GM19463 (cell line): ENCODE data around the gene DNASE2.

Experiments used
- ATAC-seq: cut with Tn5 transposase; IDR thresholded peaks from one replicate; pipeline ENCODE4 v1.9.1; 2021; ENCODE audit warnings: mild to moderate bottlenecking, moderate library complexity; ENCODE audit not compliant: unreplicated experiment

The DNASE2 gene

DNA sequence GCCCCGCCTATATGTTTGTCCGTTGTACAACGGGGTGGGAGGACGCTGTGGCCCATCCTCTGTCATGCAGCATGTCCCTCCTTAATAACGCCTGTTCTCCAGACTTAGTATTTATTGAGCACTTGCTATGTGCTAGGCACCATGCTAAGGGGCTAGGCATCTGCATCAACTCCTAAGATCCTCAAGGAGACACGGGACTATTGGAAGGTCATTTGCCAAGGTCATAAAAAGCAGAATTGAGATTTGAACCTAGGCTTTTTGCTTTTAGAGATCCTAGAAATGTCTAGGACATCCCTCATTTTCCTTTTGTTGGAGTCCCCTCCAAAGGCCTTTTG, 44.8 kb downstream of the DNASE2 start:
- no peak for ATAC-seq

DNA sequence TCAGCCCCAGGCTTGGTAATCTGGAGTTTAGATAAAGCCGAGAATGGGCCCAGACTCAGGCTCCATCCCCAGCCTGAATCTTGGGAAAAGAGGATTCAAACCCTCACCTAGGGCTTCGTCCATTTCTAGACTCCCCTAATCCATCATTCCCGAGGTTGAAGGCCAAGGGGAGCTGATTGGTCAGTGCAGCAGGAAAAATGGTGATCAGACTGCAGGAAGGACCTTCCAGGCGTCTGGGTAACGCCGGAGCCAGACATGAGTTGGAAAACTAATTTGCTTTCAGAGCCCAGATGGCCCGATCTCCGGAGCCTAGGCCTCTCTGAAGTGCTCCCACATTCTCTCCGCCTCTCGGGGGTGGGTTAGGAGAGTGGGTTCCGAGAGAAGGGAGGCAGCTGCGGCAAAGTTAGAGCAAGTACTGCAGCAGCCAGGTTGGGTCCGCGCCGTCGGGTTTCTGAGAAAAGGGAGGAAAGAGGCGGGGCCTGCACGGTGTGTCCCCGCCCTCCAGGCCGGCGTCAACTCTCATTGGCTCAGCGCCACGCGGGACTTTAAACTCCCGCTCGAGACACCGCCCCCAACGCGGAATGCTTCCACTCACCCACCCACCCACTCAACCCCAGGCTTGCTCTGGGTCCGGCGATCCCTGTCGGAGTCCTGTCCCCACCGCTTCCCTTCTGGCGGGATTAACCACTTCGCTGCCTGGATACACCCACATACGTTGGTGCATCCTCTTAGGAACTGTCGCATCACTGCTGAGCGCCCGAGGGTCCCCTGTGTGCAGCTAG, 46.1 kb downstream of the DNASE2 start:
- no peak for ATAC-seq

DNA sequence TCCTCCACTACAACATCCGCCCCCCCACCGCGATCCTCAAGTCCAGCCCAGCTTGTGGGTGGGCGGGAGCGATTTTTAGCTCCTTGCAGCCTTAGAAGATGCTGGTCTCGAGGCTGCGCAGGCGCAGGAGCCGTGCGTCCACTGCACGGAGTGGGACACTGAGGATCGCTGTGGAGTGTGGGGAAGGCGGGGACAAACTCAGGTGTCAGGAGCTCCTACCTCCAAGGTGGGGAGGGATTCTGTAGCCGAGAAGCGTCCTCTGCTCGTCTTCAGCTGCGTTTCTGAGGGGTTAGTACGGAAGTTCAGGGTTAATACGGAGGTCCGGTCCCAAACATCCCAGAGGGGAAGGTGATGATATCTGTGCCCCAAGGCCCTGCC, 46.7 kb downstream of the DNASE2 start, which contains the start of gene RTBDN:
Gene RTBDN (minus strand): TSS at position 14 of the 378 bp plus-strand sequence. CDS start 4,600 bp downstream, outside the sequence.
- no peak for ATAC-seq

DNA sequence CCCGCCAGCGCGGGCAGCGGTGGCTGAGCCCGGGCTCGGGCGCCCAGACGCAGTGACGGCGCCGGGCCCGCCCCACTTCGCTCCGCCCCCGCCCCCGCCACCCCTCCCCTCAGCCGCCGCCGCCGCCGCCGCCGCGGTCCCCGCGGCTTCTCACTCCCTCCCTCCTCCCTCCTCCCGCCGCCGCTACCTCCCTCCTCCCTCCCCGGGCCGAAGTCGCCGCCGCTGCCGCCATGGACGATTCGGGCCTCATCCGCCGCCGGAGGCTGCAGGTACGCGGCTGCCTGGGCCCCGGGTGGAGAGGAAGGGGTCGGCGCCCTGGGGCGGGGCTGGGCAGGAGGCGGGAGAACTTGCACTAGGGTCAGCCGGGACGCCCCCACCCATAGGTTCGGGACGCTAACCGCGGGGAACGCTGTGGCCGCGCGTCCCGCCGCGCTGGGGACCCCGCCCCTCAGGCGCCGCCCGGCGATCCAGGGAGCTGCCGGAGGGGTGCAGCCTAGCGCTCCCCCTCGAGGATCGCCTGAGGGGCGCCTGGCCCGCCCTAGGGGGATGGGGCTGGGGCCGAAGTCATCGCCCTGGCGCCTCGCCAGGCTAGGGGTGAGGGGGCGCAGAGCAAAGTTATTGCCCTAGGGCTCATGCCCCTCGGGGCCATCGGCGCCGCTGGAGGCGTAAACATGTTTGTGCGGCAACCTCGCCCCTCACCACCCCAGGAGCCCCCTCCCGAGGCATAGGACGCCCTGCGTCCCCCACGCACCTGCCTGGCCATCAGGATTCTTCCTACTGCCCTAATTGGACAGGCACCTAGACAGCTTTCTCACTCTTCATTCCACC, 47.3 kb downstream of the DNASE2 start:
- no peak for ATAC-seq

DNA sequence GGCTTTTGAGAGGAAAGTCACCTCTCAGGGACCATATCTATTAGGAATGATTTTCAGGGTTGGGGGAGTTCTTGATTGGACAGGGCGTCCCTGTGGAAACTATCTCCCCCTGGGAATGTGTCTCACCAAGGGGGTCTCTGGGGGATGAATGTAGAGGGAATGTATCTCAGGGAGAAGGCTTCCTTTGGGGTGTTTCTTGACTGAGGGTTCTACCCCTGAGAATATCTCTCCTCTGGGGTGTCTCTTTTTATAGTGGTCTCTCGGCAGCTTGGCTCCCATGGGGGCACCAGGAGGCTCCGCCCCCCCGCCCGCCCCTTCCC, 47.9 kb downstream of the DNASE2 start:
- ATAC-seq = no peak

DNA sequence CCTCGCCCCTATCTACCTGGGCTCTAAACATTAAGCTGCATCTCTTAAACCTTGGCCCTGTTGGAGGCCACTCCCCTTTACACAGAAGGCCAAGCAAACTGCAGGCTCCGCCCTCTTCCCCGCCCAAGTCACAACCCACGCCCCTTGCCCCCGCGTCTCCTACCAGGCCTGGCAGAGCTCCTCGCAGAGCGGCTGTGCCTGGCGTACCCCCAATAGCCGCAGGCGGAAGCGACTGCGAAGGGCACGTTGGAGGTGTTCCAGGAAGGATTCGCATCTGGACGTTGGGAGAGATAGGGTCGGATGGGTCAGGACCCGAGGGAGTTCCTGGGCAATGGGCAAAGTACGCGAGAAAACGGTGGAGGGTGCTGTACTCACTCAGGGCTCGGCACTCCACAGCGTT, 52.8 kb downstream of the DNASE2 start:
- no peak for ATAC-seq

DNA sequence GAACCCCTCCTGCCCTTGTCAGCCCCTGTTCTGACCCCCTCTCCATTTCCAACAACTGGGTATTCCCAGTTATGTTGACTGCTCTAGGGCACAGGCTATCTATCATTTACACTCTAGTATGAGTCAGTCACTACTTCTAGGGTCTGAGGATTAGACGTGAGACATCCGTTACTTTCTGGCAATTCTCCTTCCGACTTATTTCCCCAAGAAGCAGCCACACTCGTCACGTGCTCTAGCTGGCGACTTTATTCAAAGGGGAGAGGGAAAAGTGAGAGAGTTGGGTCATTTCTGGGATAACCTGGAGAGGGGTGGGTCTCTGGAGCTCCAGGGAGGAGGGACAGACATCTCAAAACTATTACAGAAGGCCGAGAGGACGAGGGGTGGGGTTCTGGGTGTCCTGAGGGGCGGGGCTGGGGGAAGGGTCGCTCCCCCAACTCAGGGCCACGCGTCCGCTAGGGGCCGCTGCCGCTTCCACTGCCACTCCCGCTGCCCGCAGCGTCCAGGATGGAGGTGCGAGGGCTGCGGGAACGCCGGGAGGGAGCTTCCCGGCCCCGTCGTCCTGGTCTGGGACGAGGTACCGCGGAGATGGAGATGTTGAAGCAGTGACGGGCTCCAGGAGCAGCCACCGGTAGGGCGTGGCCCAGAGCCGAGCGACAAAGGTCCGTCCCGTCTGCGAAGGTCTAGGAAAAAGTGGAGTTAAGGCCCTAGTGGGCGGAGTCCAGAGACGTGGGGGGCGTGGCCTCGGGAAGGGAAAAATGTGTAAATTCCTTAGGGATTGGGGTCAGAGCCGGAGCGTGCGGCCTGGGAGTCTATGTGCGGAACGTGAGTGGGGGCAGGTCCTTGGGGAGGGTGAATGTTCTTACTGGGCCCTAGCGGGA, 55.8 kb downstream of the DNASE2 start:
- ATAC-seq = no peak
